H1 (cell line): Measurements from ENCODE around the gene TPD52L2. TPM values are rescaled to one million over a fixed set of nuclear protein-coding genes. Genes with fewer than 3 reads are reported as not detected.

Experiments used
- CHD2 ChIP-seq: IDR thresholded peaks from 2 replicates; pipeline ENCODE4 v1.6.1; 2012; ENCODE audit warnings: low read length, improper control_type of control experiment
- CTBP2 ChIP-seq: IDR thresholded peaks from 2 replicates; pipeline ENCODE4 v1.7.0; 2011; ENCODE audit warnings: borderline replicate concordance, mild to moderate bottlenecking, moderate library complexity, mixed read lengths, low read length; ENCODE audit not compliant: insufficient read depth, insufficient read length
- EP300 ChIP-seq, 2 experiments: IDR thresholded peaks; 1 replicate in 1 of 2; 2 replicates in 1 of 2; pipeline ENCODE4 v1.6.1; 2011 to 2012; ENCODE audit warnings: low read depth in 2 of 2, low read length in 2 of 2, mild to moderate bottlenecking in 2 of 2, borderline replicate concordance in 1 of 2, inconsistent platforms in 1 of 2, moderate library complexity in 1 of 2
- USF2 ChIP-seq: IDR thresholded peaks from 2 replicates; pipeline ENCODE4 v1.6.1; 2011; ENCODE audit warnings: low read length, improper control_type of control experiment
- YY1 ChIP-seq: IDR thresholded peaks from 2 replicates; pipeline ENCODE4 v1.6.1; 2011; ENCODE audit warnings: low read depth, mild to moderate bottlenecking, low read length
- polyA plus RNA-seq, 7 experiments: library from polyadenylated mRNA; depleted of rRNA in 3 of 7; stranded (reverse) in 5 of 7; unstranded in 2 of 7; fragments of >200 nt in 5 of 7; fragments of 200-250 nt in 2 of 7; gene quantifications; 1 replicate in 5 of 7; 2 replicates in 1 of 7; 4 replicates in 1 of 7; pipeline versions ENCODE4 v1.2.1 to v1.2.3, GENCODE V29; 2011 to 2013; ENCODE audit warnings: missing spikeins in 2 of 7, mixed read lengths in 2 of 7
- total RNA-seq: library from RNA; stranded (reverse); fragmentation: NEBNext Ultra II Directional; extraction: Animal tissue kit (Norgen Biotek cat#: 25700); gene quantifications from 2 replicates; pipeline ENCODE4 v1.2.1, GENCODE V29; 2021

TPD52L2 gene
- total and polyA plus RNA-seq, 2 of the 8 experiments (the other 6 are each of a cell fraction or from before 2014, with no cell fraction given), result 77.1 to 80.2 TPM

DNA sequence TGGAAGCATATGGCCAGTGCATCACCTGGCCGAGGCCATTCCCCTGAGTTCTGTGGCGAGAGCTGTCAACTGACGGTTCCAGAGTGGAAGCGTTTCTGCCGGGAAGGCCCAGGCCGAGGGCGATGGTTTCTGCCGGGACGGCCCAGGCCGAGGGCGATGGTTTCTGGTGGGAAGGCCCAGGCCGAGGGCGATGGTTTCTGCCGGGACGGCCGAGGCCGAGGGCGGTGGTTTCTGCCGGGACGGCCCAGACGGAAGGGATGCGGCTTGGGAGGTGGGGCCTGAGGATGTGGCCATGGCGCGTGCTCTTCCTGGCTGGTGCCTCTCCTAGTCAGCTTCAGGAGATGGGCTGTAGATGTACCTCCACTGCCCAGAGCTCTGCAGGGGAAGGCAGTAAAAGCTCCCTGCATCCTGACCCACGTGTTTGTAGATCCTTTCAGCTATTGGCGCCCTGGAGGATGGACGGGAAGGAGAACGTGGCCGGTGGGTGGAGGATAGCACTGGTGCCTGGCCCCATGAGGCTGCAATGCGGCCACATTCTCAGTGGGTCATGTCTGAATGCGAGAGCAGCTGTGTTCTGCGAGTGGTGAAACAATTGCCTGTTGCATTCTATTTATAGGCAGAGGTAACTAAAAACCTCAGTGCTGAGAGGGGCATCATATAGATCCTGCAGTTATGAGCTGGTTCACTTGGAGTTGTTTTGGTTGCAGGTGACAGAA is 12.8 kb downstream of the TPD52L2 start (continued):
- no peak for TF ChIP-seq YY1
- TF ChIP-seq EP300 (IDR thresholded peaks at IDR 0.05; ENCODE audit: borderline replicate concordance in 1 of 2, low read depth in 2 of 2, low read length in 2 of 2), result no peak
- no peak for TF ChIP-seq CTBP2
- TF ChIP-seq CHD2, result no peak
- TF ChIP-seq USF2, result no peak
- TF ChIP-seq, all 59 proteins: peak for 0
